ENCODE data around the gene RPGRIP1L.
A peak's percentile ranks its signal among the peaks of the same experiment; 100 is the strongest.

RPGRIP1L gene

DNA sequence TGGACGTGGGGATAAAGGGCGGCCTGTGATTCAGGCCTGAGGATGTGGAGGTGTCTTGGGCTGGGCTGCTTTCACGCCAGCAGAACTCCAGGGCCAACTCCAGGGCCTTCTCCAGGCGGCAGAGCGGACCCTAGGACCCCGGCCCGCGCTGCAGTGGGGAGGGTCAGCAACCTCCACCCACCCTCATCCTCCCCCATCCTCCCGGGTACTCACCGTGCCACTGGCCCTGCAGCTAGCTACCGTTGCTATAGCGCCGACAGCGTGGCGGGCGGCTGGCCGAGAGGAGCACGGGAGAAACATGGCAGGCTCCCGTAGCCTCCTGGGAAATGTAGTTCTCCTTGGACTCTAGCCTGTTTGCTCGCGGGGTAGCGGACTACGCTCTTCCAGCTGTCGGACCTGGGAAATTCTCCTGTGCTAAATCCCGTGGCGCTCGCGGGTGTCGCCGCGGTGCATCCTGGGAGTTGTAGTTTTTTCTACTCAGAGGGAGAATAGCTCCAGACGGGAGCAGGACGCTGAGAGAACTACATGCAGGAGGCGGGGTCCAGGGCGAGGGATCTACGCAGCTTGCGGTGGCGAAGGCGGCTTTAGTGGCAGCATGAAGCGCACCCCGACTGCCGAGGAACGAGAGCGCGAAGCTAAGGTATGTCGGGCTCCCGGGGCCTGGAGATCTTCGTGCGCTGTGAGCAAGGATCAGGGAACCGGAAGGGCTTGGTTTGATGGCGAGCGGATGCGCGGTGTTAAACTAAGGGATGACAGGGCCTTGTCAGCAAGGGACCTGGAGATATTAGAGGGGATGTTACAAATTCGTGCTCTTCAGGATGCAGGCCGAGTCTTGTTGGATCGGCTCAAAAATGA, at the start of gene RPGRIP1L, which contains the start of gene FTO:
Gene RPGRIP1L (minus strand): TSS at position 270 of the 855 bp plus-strand sequence. CDS start 3,136 bp downstream, outside the sequence.
Gene FTO (plus strand): TSS at position 567 of the 855 bp plus-strand sequence.
- peak; percentile 98 for DNase-seq

DNA sequence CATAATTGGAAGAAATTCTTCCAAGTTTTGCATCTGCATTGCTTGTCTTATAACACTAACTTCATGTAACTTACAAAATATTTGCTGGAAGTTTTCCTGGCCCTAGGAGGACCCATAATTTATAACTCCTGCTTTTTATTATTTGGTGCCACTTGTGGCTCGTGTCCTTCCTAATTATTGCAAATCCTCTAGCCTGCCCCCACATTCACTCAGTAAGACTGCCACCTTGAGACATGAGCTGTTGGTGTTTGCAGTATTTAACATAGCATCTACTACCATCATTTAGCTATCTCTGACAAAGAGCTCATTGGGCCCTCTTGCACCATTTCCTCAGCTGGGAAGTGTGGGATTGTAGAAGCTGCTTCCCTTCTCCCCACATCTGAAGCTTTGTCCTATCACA, 49.8 kb upstream of the RPGRIP1L start:
- no peak for DNase-seq

- DNase-seq: no peak
Measured at GRCh38 chr16:53752560-53752959, 48.9 kb upstream of the RPGRIP1L start.

DNA sequence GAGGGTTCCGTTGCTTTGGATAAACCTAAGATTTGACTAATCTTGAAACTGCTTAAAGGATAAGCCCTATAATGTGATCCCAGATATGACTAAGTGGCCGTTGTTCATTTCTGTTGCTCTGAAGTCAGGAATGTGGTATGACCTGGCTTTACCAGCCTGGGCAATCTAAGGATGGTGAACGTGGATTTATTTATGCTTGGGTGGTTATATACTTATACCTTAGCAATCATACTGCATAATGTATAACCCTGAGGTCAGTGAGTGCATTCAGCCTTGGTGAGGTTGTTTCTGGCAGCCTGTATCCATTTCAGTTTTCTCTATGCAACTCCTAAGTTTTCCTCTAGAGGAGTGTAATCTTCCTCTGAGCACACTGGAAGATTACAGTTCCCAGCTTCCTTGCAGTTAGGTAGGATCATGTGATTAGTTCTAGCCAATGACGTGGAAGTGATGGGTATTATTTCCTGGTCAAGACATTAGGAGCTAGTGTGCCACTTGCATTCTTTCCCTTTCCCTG, 42.2 kb upstream of the RPGRIP1L start:
- DNase-seq: peak; percentile 75

DNA sequence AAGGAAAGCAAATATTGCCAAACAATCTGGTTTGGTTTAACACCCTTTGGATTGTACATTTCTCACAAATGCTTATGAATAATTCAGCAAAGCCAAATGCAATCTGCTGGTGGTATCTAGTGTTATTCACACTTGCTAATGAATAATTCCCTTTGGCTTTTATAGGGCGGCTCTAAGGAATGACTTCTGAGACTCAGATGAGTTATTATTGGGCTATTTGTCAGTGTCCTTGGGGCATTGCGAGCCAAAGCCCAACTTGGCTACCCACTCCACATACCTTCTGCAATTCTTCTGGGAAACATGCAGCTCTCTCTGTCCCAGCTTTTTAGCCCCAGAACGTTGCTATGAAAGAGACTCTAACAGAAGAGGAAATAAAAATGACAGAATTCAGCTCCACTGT, 41.4 kb upstream of the RPGRIP1L start:
- peak; percentile 76 for DNase-seq

GRCh38 chr16:53744449-53744848, 40.8 kb upstream of the RPGRIP1L start:
- DNase-seq: no peak

GRCh38 chr16:53743149-53743566, 39.5 kb upstream of the RPGRIP1L start:
- DNase-seq: peak; percentile 28

- DNase-seq: no peak
Measured at GRCh38 chr16:53741546-53741945, 37.9 kb upstream of the RPGRIP1L start.

GRCh38 chr16:53740933-53741531, 37.4 kb upstream of the RPGRIP1L start:
- no peak for DNase-seq

DNA sequence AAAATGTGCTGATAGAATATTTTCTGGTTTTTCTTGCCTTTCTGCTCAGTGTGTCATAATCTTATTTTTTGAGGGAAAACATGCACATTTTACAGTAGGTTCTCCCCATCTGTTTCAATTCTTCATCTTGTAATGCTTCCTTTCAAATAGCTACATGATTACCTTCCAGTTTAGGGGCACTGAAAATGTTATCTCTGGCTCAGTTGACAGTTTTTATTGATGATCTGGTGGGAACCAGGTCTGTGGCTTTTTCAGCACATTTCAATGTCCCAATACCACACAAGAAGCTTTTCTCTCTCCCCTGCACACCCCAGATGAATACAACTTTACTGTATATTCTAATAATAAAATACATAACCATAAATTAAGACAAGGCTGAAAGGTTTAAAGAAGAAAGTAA, 36.8 kb upstream of the RPGRIP1L start:
- DNase-seq: no peak

DNA sequence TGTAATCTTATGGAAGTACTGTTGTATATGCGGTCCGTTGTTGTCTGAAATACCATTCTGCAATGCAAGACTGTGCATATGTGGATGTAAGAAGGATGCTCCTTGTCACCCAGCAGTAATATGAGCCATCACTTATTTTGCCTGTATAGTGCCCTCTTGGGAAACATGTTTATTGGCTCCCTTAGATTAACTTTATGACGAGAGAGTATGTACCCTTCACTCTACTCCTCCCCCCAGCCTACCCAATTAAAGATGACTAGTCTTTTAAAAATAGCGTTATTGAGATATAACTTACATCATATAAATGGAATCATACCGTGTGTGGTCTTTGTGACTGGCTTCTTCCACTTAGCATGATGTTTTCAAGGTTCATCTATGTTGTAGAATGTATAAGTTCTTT, 33.9 kb upstream of the RPGRIP1L start:
- no peak for DNase-seq

GRCh38 chr16:53736297-53736696, 32.6 kb upstream of the RPGRIP1L start:
- DNase-seq: no peak

DNA sequence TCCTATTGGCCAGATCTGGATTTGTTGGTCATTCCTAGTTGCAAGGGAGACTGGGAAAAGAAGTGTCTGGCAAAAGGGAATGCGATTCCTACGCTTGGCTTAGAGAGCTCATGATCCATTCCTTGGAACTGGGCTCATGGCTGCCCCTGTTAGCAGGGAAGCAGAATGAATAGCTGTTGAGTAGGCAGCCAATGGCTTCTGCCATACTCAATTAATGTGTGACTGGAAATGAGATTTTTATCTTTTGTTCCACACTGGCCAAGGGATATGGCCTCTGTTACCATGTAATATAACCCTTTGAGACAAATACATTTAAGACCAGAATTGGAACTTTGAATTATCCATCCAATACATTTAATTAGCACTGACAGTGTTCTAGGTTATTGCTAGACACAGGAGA, 31.2 kb upstream of the RPGRIP1L start:
- no peak for DNase-seq

GRCh38 chr16:53732296-53732929, 28.8 kb upstream of the RPGRIP1L start:
- peak; percentile 17 for DNase-seq

DNA sequence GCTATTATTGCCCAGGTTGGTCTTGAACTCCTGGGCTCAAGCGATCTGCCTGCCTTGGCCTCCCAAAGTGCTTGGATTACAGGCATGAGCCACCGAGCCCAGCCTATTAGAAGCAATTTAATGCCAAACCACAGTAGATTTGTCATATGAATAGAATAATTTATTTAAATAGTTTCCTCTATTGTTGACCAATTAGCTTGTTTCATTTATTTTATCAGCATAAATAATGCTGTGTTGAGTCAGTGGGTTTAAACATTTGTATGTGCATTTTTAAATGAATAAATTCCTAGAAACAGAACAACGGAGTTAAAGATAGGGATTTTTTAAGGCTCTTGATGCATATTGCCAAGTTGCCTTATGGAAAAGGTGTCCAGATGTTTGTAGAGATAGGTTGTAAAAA, 27.0 kb upstream of the RPGRIP1L start:
- DNase-seq: no peak

DNA sequence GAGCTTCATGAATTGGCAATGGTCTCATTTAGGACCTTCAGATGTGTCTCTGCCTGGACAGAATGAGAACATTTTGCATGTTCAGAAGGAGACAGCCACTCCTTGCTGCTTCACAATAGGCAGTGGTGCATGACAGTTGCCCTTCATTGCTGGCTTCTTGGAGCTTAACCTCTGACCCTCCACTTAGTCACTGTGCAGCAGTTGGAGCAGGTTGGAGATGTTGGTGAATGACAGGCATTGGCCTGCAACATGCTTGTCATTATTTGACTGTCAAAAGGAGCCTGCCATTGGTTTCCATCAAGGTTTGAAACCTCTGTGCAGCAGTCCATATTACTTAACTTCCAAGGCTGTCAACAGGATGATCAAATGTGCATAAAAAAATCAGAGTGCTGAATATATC, 23.0 kb upstream of the RPGRIP1L start:
- peak; percentile 19 for DNase-seq

GRCh38 chr16:53721017-53721416, 17.4 kb upstream of the RPGRIP1L start:
- DNase-seq: no peak

GRCh38 chr16:53717577-53717976, 13.9 kb upstream of the RPGRIP1L start:
- DNase-seq: no peak

- no peak for DNase-seq
Measured at GRCh38 chr16:53715023-53715384, 11.3 kb upstream of the RPGRIP1L start.

DNA sequence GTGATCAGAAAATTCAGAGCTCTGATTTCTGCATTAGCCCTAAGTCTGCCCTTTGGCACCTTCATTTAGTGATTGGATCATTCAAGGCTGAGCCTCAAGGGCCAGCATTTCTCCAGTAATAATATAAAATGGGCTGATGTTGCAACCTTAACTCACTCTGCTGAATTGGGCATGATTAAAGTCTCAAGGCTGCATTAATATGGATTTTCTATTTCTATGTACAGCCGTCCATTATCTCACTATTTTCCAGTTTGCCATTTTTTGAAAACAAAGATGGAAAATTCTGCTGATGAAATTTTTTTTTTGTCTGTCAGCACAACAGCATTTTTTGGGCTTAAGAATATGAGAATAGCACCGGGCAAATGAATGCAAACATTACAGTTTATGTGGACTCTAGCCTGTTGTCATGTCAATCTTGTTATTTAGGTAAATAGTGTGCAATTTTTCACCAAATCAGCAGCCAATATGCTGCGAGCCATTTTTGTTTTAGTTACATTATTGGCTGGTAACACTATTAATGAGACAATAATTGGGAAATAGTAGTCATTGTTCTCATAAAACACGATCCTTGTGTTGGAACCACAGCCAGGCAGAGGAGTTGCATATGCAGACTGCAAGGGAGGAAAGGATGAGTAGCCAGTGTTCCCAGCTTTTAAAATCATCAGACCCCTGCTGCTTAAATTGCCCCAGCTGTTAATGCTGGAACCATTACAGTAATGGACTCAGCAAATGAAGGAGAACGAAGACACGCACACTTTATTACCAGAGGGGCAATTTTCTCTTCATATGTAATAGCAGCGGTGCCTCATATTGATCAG, 10.8 kb upstream of the RPGRIP1L start:
- no peak for DNase-seq

DNA sequence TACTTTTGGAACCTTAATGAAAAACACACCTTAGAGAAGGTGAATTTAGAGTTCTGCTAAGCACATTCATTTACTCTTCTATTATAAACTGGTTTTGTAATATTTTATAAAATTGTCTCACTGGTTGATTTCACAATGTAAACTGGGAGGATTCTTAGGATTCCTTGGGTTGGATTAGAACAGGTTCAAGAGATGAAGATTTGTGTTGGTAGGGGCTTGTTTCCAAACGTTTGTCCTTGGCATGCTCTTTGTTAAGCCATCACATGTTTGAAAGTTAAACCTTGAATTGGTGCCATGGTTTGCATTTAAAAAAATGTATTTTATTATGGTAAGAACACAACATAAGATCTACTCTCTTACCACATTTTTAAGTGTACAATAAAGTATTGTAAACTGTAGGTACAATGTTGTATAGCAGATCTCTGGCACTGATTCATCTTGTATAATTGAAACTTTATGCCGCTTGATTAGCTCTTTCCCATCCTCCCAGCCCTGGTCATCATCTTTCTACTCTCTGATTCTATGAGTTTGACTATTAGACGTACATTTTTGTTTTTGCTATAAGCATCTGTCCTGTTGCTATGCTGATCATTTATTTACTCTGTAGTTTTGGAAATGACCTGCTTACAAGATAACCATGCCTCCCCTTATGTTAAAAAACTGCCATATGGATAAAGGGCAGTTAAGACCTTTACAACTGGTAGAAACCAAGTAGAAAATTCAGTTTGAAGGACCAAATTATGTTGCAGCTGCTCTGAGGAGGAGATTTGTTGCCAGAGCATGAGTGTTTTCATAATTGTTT, 9.9 kb upstream of the RPGRIP1L start:
- no peak for DNase-seq

- no peak for DNase-seq
Measured at GRCh38 chr16:53712065-53712464, 8.4 kb upstream of the RPGRIP1L start.

All from EL (cell line).